DND-41 (cell line): ENCODE data around the gene EDNRA.

Experiments used
- ATAC-seq: fragments of 200-7000 bp; cut with Tn5 transposase; 3 replicates; pipeline ENCODE4 v1.9.1; 2021; ENCODE audit warnings: low read depth; ENCODE audit not compliant: insufficient read depth
- DNase-seq: peaks from one replicate; pipeline ENCODE4 v3.0.0-alpha.2; 2020
- H2AFZ ChIP-seq: 2 replicates; pipeline ENCODE4 v1.6.0; 2012; ENCODE audit warnings: low read depth, low read length
- H3K27ac ChIP-seq: 2 replicates; pipeline ENCODE4 v1.5.1; 2012; ENCODE audit warnings: low read length, inconsistent platforms
- H3K27me3 ChIP-seq: fragments of 200-600 bp; sonication (generic); 2 replicates; pipeline ENCODE4 v1.6.0; 2012; ENCODE audit warnings: low read length, mild to moderate bottlenecking, inconsistent platforms; ENCODE audit not compliant: insufficient read depth, poor library complexity
- H3K36me3 ChIP-seq: 2 replicates; pipeline ENCODE4 v1.5.1; 2012; ENCODE audit warnings: low read length, inconsistent platforms; ENCODE audit not compliant: insufficient read depth
- H3K4me1 ChIP-seq: 2 replicates; pipeline ENCODE4 v1.5.1; 2012; ENCODE audit warnings: mild to moderate bottlenecking, low read length; ENCODE audit not compliant: insufficient read depth
- H3K4me2 ChIP-seq: 2 replicates; pipeline ENCODE4 v1.6.0; 2012; ENCODE audit warnings: mild to moderate bottlenecking, moderate library complexity, low read length, inconsistent platforms; ENCODE audit not compliant: insufficient read depth
- H3K4me3 ChIP-seq, 2 experiments: fragments of 200-600 bp in 1 of 2; shearing (Covaris generic) in 1 of 2; 2 replicates each; pipeline ENCODE4 v1.5.1; 2012 to 2016; ENCODE audit warnings: inconsistent platforms in 2 of 2, low read length in 2 of 2, mild to moderate bottlenecking in 2 of 2, low read depth in 1 of 2, moderate library complexity in 1 of 2
- H3K79me2 ChIP-seq: 2 replicates; pipeline ENCODE4 v1.6.0; 2012; ENCODE audit warnings: low read length, inconsistent platforms; ENCODE audit not compliant: insufficient read depth
- H3K9ac ChIP-seq: 2 replicates; pipeline ENCODE4 v1.6.0; 2012; ENCODE audit warnings: low read depth, mild to moderate bottlenecking, inconsistent platforms, low read length, moderate library complexity
- H3K9me3 ChIP-seq: 2 replicates; pipeline ENCODE4 v1.5.1; 2012; ENCODE audit warnings: low read length, moderate library complexity, mild to moderate bottlenecking, inconsistent platforms; ENCODE audit not compliant: insufficient read depth, severe bottlenecking
- H4K20me1 ChIP-seq: 2 replicates; pipeline ENCODE4 v1.6.0; 2012; ENCODE audit warnings: low read length; ENCODE audit not compliant: insufficient read depth
- CTCF ChIP-seq: IDR thresholded peaks from 2 replicates; pipeline ENCODE4 v1.5.1; 2012; ENCODE audit warnings: borderline replicate concordance, low read length, moderate library complexity, mild to moderate bottlenecking; ENCODE audit not compliant: poor library complexity, severe bottlenecking; ENCODE audit errors: extremely low read depth
- EZH2 ChIP-seq: IDR thresholded peaks from 3 replicates; pipeline ENCODE4 v1.6.1; 2012; ENCODE audit warnings: borderline replicate concordance, low read depth, mild to moderate bottlenecking, moderate library complexity, low read length, inconsistent platforms; ENCODE audit not compliant: severe bottlenecking

EDNRA gene

DNA sequence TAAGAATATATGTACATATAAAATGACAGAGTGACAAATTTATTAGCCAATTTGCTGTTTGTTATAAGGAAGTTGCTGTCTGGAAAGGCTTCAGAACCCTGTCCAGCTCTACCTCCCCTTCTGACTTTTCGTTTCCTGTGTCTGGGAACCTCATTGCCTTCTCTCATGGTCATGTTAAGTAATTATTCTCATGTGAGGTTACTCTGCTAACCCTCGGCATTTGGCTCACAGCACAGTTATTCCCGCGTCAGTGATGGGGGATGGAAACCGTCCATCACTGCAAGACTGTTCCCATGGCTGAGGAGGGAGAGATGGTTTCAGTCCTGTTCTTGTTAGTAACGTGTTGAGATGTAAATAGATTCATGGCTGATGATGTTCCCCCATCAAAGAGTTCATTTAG lies 11.9 kb downstream of the EDNRA start:
- no peak overlapping the region for H3K4me2 ChIP-seq
- H4K20me1 ChIP-seq: no peaks in the 10 kb centered on the region
- no peak overlapping the region for H3K27ac ChIP-seq
- no peaks in the 10 kb centered on the region for H3K9me3 ChIP-seq
- H3K36me3 ChIP-seq: no peaks in the 10 kb centered on the region
- TF ChIP-seq CTCF (no peak), EZH2 (no peak)
- H3K4me3 ChIP-seq: no peak overlapping the region
- no peak overlapping the region for H3K9ac ChIP-seq
- no peaks in the 10 kb centered on the region for H3K79me2 ChIP-seq
- H3K4me1 ChIP-seq: no peaks in the 10 kb centered on the region
- no peak overlapping the region for H2AFZ ChIP-seq
- ATAC-seq (no peak), DNase-seq (no peak)
- no peaks in the 10 kb centered on the region for H3K27me3 ChIP-seq

DNA sequence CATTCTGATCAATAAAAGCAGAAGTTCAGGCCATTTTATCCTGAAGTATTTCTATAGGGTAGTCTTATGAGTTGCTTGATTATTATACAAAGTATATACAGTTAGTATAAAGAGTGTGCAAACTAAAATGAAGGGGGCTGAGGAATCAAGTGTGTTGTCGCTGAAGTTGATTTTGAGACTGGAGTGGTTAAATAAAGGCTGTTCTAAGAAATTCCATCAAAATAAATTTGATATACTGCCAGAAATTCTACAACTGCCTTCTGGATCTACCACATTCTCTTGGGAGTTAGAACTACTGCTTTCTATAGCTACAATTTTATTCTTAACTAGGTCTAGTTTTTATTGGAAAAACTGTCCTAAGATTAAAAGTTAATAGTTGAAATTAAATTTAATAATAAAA lies 12.4 kb downstream of the EDNRA start:
- H3K9ac ChIP-seq: no peak overlapping the region
- DNase-seq (no peak), ATAC-seq (no peak)
- no peaks in the 10 kb centered on the region for H4K20me1 ChIP-seq
- H3K36me3 ChIP-seq: no peaks in the 10 kb centered on the region
- no peak overlapping the region for H3K27ac ChIP-seq
- no peaks in the 10 kb centered on the region for H3K4me1 ChIP-seq
- no peaks in the 10 kb centered on the region for H3K27me3 ChIP-seq
- H2AFZ ChIP-seq: no peak overlapping the region
- H3K9me3 ChIP-seq: no peaks in the 10 kb centered on the region
- TF ChIP-seq CTCF (no peak), EZH2 (no peak)
- H3K4me3 ChIP-seq: no peak overlapping the region
- H3K4me2 ChIP-seq: no peak overlapping the region
- no peaks in the 10 kb centered on the region for H3K79me2 ChIP-seq

- Histone ChIP-seq H3K27me3 (no peaks in the 10 kb centered on the region), H3K79me2 (no peaks in the 10 kb centered on the region), H3K36me3 (no peaks in the 10 kb centered on the region), H3K4me1 (no peaks in the 10 kb centered on the region), H2AFZ (no peak overlapping the region), H3K27ac (no peak overlapping the region), H4K20me1 (no peaks in the 10 kb centered on the region), H3K4me3 (no peak overlapping the region), H3K9me3 (no peaks in the 10 kb centered on the region), H3K9ac (no peak overlapping the region), H3K4me2 (no peak overlapping the region)
- no peak for ATAC-seq
- no peak for DNase-seq
- TF ChIP-seq EZH2 (no peak), CTCF (no peak)
Observed at GRCh38 chr4:147494301-147494700, 13.4 kb downstream of the EDNRA start.

GRCh38 chr4:147496500-147496899 lies 15.6 kb downstream of the EDNRA start:
- Histone ChIP-seq H3K79me2 (no peaks in the 10 kb centered on the region), H3K4me2 (no peak overlapping the region), H3K4me1 (no peaks in the 10 kb centered on the region), H2AFZ (no peak overlapping the region), H3K4me3 (no peak overlapping the region), H3K27ac (no peak overlapping the region), H4K20me1 (no peaks in the 10 kb centered on the region), H3K9ac (no peak overlapping the region), H3K27me3 (no peaks in the 10 kb centered on the region), H3K9me3 (no peaks in the 10 kb centered on the region), H3K36me3 (no peaks in the 10 kb centered on the region)
- TF ChIP-seq EZH2: no peak
- no peak for TF ChIP-seq CTCF
- DNase-seq (no peak), ATAC-seq (no peak)
